H1 (cell line): Measurements from ENCODE around the gene TTLL5. TPM values are rescaled to one million over a fixed set of nuclear protein-coding genes. Genes with fewer than 3 reads are reported as not detected.

ENCODE experiments used
- CTCF ChIA-PET: fragments of 300-600 bp; sonication (Branson Sonifier 250); formaldehyde crosslinking; loops from one replicate; lab custom pipeline; 2021; ENCODE audit not compliant: partially characterized antibody; lab: Charles Lee
- POLR2A ChIA-PET: fragments of 300-600 bp; sonication (Branson Sonifier 250); formaldehyde crosslinking; loops from one replicate; lab custom pipeline; 2021; ENCODE audit warnings: inconsistent platforms; ENCODE audit not compliant: partially characterized antibody; lab: Charles Lee
- DNase-seq, 2 experiments: peaks; one replicate each; pipeline versions ENCODE4 v3.0.0 to v3.0.0-alpha.2; 2010 to 2022; ENCODE audit warnings: low spot score in 2 of 2, low read depth in 1 of 2, mixed read lengths in 1 of 2
- FAIRE-seq: peaks from 2 replicates; lab custom pipeline; 2011; peaks lifted over from hg19 to GRCh38; lab: Jason Lieb, UNC
- H2AFZ ChIP-seq: 2 replicates; pipeline ENCODE4 v1.8.1; 2012; ENCODE audit warnings: low read length, inconsistent platforms
- H2AK5ac ChIP-seq: 2 replicates; pipeline ENCODE4 v1.6.1; 2013; ENCODE audit warnings: low read depth, low read length
- H2BK120ac ChIP-seq: replicated peaks from 2 replicates; pipeline ENCODE3; 2013; ENCODE audit warnings: low read depth, low read length, inconsistent platforms
- H2BK12ac ChIP-seq: 2 replicates; pipeline ENCODE4 v1.6.1; 2013; ENCODE audit warnings: low read depth, low read length
- H2BK15ac ChIP-seq: 2 replicates; pipeline ENCODE4 v1.6.1; 2013; ENCODE audit warnings: low read length
- H2BK20ac ChIP-seq: 2 replicates; pipeline ENCODE4 v1.6.1; 2013; ENCODE audit warnings: low read length
- H2BK5ac ChIP-seq: 2 replicates; pipeline ENCODE4 v1.6.1; 2013; ENCODE audit warnings: low read depth, low read length
- H3K14ac ChIP-seq: 2 replicates; pipeline ENCODE4 v1.6.1; 2013; ENCODE audit warnings: inconsistent platforms; ENCODE audit not compliant: insufficient read length
- H3K18ac ChIP-seq: 2 replicates; pipeline ENCODE4 v1.6.1; 2013; ENCODE audit warnings: low read length; ENCODE audit errors: extremely low read depth
- H3K23ac ChIP-seq: 2 replicates; pipeline ENCODE4 v1.6.1; 2013; ENCODE audit warnings: inconsistent platforms; ENCODE audit not compliant: insufficient read length
- H3K23me2 ChIP-seq: 2 replicates; pipeline ENCODE4 v1.6.1; 2013; ENCODE audit warnings: low read depth, low read length
- H3K27ac ChIP-seq: 2 replicates; pipeline ENCODE4 v1.6.1; 2011; ENCODE audit warnings: low read depth, low read length, inconsistent platforms
- H3K27me3 ChIP-seq, 4 experiments: replicated peaks in 1 of 4; 1 replicate in 1 of 4; 2 replicates in 3 of 4; pipeline versions ENCODE4 v1.6.1 to v1.8.1; 2011 to 2013; ENCODE audit warnings: low read length in 3 of 4, mild to moderate bottlenecking in 3 of 4, inconsistent platforms in 2 of 4, mixed read lengths in 2 of 4, moderate library complexity in 1 of 4; ENCODE audit not compliant: control insufficient read depth in 3 of 4, insufficient read depth in 3 of 4; ENCODE audit errors: extremely low read depth in 1 of 4
- H3K36me3 ChIP-seq, 4 experiments: 2 replicates each; pipeline versions ENCODE4 v1.6.1 to v1.8.1; 2011 to 2013; ENCODE audit warnings: mild to moderate bottlenecking in 4 of 4, low read length in 3 of 4, moderate library complexity in 2 of 4, control low read depth in 1 of 4, inconsistent platforms in 1 of 4; ENCODE audit not compliant: insufficient read depth in 4 of 4, control insufficient read depth in 2 of 4
- H3K4ac ChIP-seq: replicated peaks from 2 replicates; pipeline ENCODE3; 2013; ENCODE audit warnings: low read length, low read depth, mixed read lengths, inconsistent platforms; ENCODE audit not compliant: insufficient read length
- H3K4me1 ChIP-seq, 4 experiments: replicated peaks in 1 of 4; 1 replicate in 1 of 4; 2 replicates in 3 of 4; pipeline versions ENCODE4 v1.6.1 to v1.8.1; 2011 to 2013; ENCODE audit warnings: low read length in 3 of 4, inconsistent platforms in 2 of 4, mixed read lengths in 1 of 4; ENCODE audit not compliant: insufficient read depth in 4 of 4, control insufficient read depth in 3 of 4
- H3K4me2 ChIP-seq, 2 experiments: 2 replicates each; pipeline versions ENCODE4 v1.6.1 to v1.8.1; 2011 to 2013; ENCODE audit warnings: low read depth in 2 of 2, low read length in 2 of 2, control low read depth in 1 of 2, inconsistent platforms in 1 of 2, mild to moderate bottlenecking in 1 of 2; ENCODE audit not compliant: insufficient read depth in 1 of 2
- H3K4me3 ChIP-seq, 4 experiments: fragments of 200-600, 300-600 bp in 1 of 4; sonication (generic), shearing (Covaris generic), sonication (Bioruptor Twin) in 1 of 4; 2 replicates each; pipeline versions ENCODE4 v1.5.1 to v1.8.1; 2011 to 2016; ENCODE audit warnings: low read length in 4 of 4, low read depth in 3 of 4, control low read depth in 2 of 4, inconsistent platforms in 2 of 4, mild to moderate bottlenecking in 2 of 4, mixed read lengths in 1 of 4, moderate library complexity in 1 of 4; ENCODE audit not compliant: insufficient read depth in 2 of 4; ENCODE audit errors: extremely low read depth in 1 of 4
- H3K56ac ChIP-seq: replicated peaks from 2 replicates; pipeline ENCODE3; 2013; ENCODE audit warnings: low read depth, mild to moderate bottlenecking, mixed read lengths, low read length, inconsistent platforms; ENCODE audit not compliant: insufficient read length
- H3K79me1 ChIP-seq: 2 replicates; pipeline ENCODE4 v1.6.1; 2013; ENCODE audit warnings: low read depth, low read length, control low read depth
- H3K79me2 ChIP-seq, 2 experiments: 2 replicates each; pipeline versions ENCODE4 v1.6.1 to v1.8.1; 2012 to 2013; ENCODE audit warnings: low read length in 2 of 2, mild to moderate bottlenecking in 2 of 2, inconsistent platforms in 1 of 2; ENCODE audit not compliant: insufficient read depth in 2 of 2, control insufficient read depth in 1 of 2
- H3K9ac ChIP-seq, 4 experiments: replicated peaks in 1 of 4; 1 replicate in 1 of 4; 2 replicates in 3 of 4; pipeline versions ENCODE4 v1.6.1 to v1.8.1; 2011 to 2013; ENCODE audit warnings: low read depth in 3 of 4, low read length in 3 of 4, control low read depth in 2 of 4, mild to moderate bottlenecking in 2 of 4, moderate library complexity in 2 of 4, inconsistent platforms in 1 of 4; ENCODE audit errors: extremely low read depth in 1 of 4
- H3K9me3 ChIP-seq, 2 experiments: 2 replicates each; pipeline versions ENCODE4 v1.6.1 to v1.8.1; 2012 to 2013; ENCODE audit warnings: mild to moderate bottlenecking in 2 of 2, moderate library complexity in 2 of 2, control low read depth in 1 of 2, inconsistent platforms in 1 of 2, low read depth in 1 of 2, low read length in 1 of 2, mixed read lengths in 1 of 2; ENCODE audit not compliant: insufficient read depth in 2 of 2
- H4K20me1 ChIP-seq, 2 experiments: replicated peaks in 1 of 2; 2 replicates each; pipeline versions ENCODE3 to v1.8.1; 2011 to 2013; ENCODE audit warnings: inconsistent platforms in 2 of 2, low read length in 2 of 2, mild to moderate bottlenecking in 1 of 2; ENCODE audit not compliant: insufficient read depth in 2 of 2, control insufficient read depth in 1 of 2
- H4K5ac ChIP-seq: 2 replicates; pipeline ENCODE4 v1.6.1; 2013; ENCODE audit warnings: low read length, low read depth, mixed read lengths, inconsistent platforms; ENCODE audit not compliant: insufficient read length
- H4K8ac ChIP-seq: 2 replicates; pipeline ENCODE4 v1.8.0; 2013; ENCODE audit warnings: mild to moderate bottlenecking, moderate library complexity, low read length, inconsistent platforms; ENCODE audit not compliant: insufficient read depth; ENCODE audit errors: extremely low read depth
- H4K91ac ChIP-seq: replicated peaks from 2 replicates; pipeline ENCODE3; 2013; ENCODE audit warnings: low read length, mixed read lengths, inconsistent platforms; ENCODE audit not compliant: insufficient read length
- CBX8 ChIP-seq: fragments of 300-800, 300-1000 bp; sonication (generic); IDR thresholded peaks from 2 replicates; pipeline ENCODE4 v1.7.1; 2016; ENCODE audit warnings: low read depth, low read length, borderline replicate concordance
- CEBPB ChIP-seq: IDR thresholded peaks from 2 replicates; pipeline ENCODE4 v1.6.1; 2012; ENCODE audit warnings: low read depth, low read length
- EP300 ChIP-seq, 2 experiments: IDR thresholded peaks; 1 replicate in 1 of 2; 2 replicates in 1 of 2; pipeline ENCODE4 v1.6.1; 2011 to 2012; ENCODE audit warnings: low read depth in 2 of 2, low read length in 2 of 2, mild to moderate bottlenecking in 2 of 2, borderline replicate concordance in 1 of 2, inconsistent platforms in 1 of 2, moderate library complexity in 1 of 2
- PHF8 ChIP-seq: fragments of 200-600 bp; sonication (generic); conservative IDR thresholded peaks from 2 replicates; pipeline ENCODE4 v1.7.1; 2012; ENCODE audit warnings: low read depth, mild to moderate bottlenecking, inconsistent platforms, low read length, moderate library complexity
- POLR2AphosphoS5 ChIP-seq: IDR thresholded peaks from 2 replicates; pipeline ENCODE4 v1.6.1; 2011; ENCODE audit warnings: low read depth, low read length
- RBBP5 ChIP-seq: IDR thresholded peaks from 2 replicates; pipeline ENCODE4 v1.7.1; 2012; ENCODE audit warnings: low read depth, mild to moderate bottlenecking, inconsistent platforms, low read length, moderate library complexity, borderline replicate concordance
- SIN3A ChIP-seq, 2 experiments: IDR thresholded peaks in 1 of 2; conservative IDR thresholded peaks in 1 of 2; 2 replicates each; pipeline ENCODE4 v1.6.1; 2011 to 2012; ENCODE audit warnings: low read length in 2 of 2, improper control_type of control experiment in 1 of 2, low read depth in 1 of 2, mild to moderate bottlenecking in 1 of 2
- SUZ12 ChIP-seq: fragments of 200-600 bp; sonication (generic); IDR thresholded peaks from 2 replicates; pipeline ENCODE4 v1.6.1; 2012; ENCODE audit warnings: mild to moderate bottlenecking, inconsistent platforms, low read length, moderate library complexity, mixed read lengths
- WGBS, 2 experiments: shearing (Covaris generic) in 1 of 2; methylation state at CpG; one replicate each; pipeline versions ENCODE4 v1.1.6 to v1.1.7; 2013 to 2015; ENCODE audit warnings: low lambda C conversion rate in 2 of 2, mixed read lengths in 2 of 2, inconsistent platforms in 1 of 2, low coverage in 1 of 2, missing lambda C conversion rate in 1 of 2; ENCODE audit not compliant: insufficient replicate concordance in 2 of 2, insufficient coverage in 1 of 2, insufficient read length in 1 of 2; ENCODE audit errors: extremely low coverage in 1 of 2, missing lambda C conversion rate in 1 of 2; 5-methylcytosine and 5-hydroxymethylcytosine counted together
- polyA plus RNA-seq, 7 experiments: library from polyadenylated mRNA; depleted of rRNA in 3 of 7; stranded (reverse) in 5 of 7; unstranded in 2 of 7; fragments of >200 nt in 5 of 7; fragments of 200-250 nt in 2 of 7; gene quantifications; 1 replicate in 5 of 7; 2 replicates in 1 of 7; 4 replicates in 1 of 7; pipeline versions ENCODE4 v1.2.1 to v1.2.3, GENCODE V29; 2011 to 2013; ENCODE audit warnings: missing spikeins in 2 of 7, mixed read lengths in 2 of 7
- total RNA-seq: library from RNA; stranded (reverse); fragmentation: NEBNext Ultra II Directional; extraction: Animal tissue kit (Norgen Biotek cat#: 25700); gene quantifications from 2 replicates; pipeline ENCODE4 v1.2.1, GENCODE V29; 2021

Gene TTLL5
- total and polyA plus RNA-seq, 2 of the 8 experiments (the other 6 are each of a cell fraction or from before 2014, with no cell fraction given) = 16.1 to 45.9 TPM

DNA sequence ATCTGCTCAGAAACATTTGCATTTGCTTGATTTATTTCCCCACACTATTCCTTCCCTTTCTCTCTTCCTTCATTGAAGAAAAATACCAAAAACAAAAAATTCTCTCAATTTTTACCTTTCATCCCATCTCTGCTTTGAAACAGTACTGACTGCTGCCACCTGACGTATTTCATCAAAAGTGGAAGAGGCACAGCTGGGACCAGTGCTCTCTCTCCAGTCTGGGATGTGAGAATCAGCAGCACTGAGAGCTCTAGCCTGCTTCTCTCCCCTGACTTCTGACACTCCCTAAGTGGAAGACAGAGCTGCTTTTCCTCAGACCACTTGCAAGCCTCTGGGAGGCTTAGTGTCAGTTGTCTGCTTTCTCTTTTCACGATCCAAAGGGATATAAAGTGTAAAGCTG, 36.9 kb downstream of the TTLL5 start:
- POLR2A ChIA-PET = no interaction called here
- Histone ChIP-seq H3K23me2 (no peaks in the 10 kb centered on the region), H3K23ac (no peak overlapping the region), H3K36me3 (peaks cover 0 to 42% (median 20%) of the 10 kb centered on the region in 4 experiments; a peak in 6 of 8 replicates), H3K56ac (no peak overlapping the region), H4K91ac (no peak overlapping the region)
- no peak for FAIRE-seq
- DNase-seq = no peak
- no peak for TF ChIP-seq RBBP5
- no peak for TF ChIP-seq CEBPB
- TF ChIP-seq SUZ12 = no peak
- TF ChIP-seq PHF8 = no peak
- no peak for TF ChIP-seq EP300 (IDR thresholded peaks at IDR 0.05; ENCODE audit: borderline replicate concordance in 1 of 2, low read depth in 2 of 2, low read length in 2 of 2)
- TF ChIP-seq POLR2AphosphoS5 = no peak
- TF ChIP-seq SIN3A (conservative IDR thresholded peaks at IDR 0.05 in 1 of 2, IDR thresholded peaks at IDR 0.05 in 1 of 2; ENCODE audit: low read depth in 1 of 2, low read length in 2 of 2) = no peak
- no peak for TF ChIP-seq CBX8
- TF ChIP-seq, all 59 proteins: peak for 0
- no peak overlapping the region for H3K4ac ChIP-seq
- no peaks in the 10 kb centered on the region for H3K79me1 ChIP-seq
- no peaks in the 10 kb centered on the region for H3K79me2 ChIP-seq
- no peaks in the 10 kb centered on the region for H3K4me1 ChIP-seq
- H3K4me3 ChIP-seq = no peak overlapping the region
- H3K9ac ChIP-seq = no peak overlapping the region
- CTCF ChIA-PET = interaction anchor here (0.7 to 1.8 kb wide), 3 partner anchors 11 to 213 kb away, joined by 3 to 9 read pairs (median 7); no protein-coding TSS in a partner anchor
- no peak overlapping the region for H2AK5ac ChIP-seq
- no peak overlapping the region for H2BK120ac ChIP-seq
- H3K27me3 ChIP-seq = no peaks in the 10 kb centered on the region
- no peak overlapping the region for H3K18ac ChIP-seq
- peaks cover 0 to 4% of the 10 kb centered on the region in 2 experiments; a peak in 1 of 4 replicates for H3K9me3 ChIP-seq
- H4K20me1 ChIP-seq = peaks cover 0 to 2% of the 10 kb centered on the region in 2 experiments
- H4K8ac ChIP-seq = no peak overlapping the region
- no peak overlapping the region for H2BK20ac ChIP-seq
- no peak overlapping the region for H2BK15ac ChIP-seq
- WGBS, 2 experiments = 89% methylated on average over 2 of the region's 2 CpGs; no CpG with 5 or more reads in 1 of the 2 experiments
- no peak overlapping the region for H3K4me2 ChIP-seq
- no peak overlapping the region for H3K14ac ChIP-seq
- H2BK12ac ChIP-seq = no peak overlapping the region
- H3K27ac ChIP-seq = no peak overlapping the region
- no peak overlapping the region for H2BK5ac ChIP-seq
- H4K5ac ChIP-seq = no peak overlapping the region
- H2AFZ ChIP-seq = no peak overlapping the region
